Body of pancreas (tissue), 4 donors: ENCODE data around the gene SMPD3.

Source experiments
- CTCF ChIP-seq, 7 experiments: fragments of 450-650 bp in 4 of 7; fragments of 200-600 bp in 3 of 7; sonication (generic) in 3 of 7; IDR thresholded peaks; one replicate each; pipeline ENCODE4 v1.5.1; 2016 to 2019; ENCODE audit warnings: antibody characterized with exemption in 7 of 7
- POLR2A ChIP-seq, 3 donors: fragments of 450-650 bp; IDR thresholded peaks; one replicate each; pipeline ENCODE4 v1.6.1; 2016; ENCODE audit warnings: antibody characterized with exemption in 3 of 3, mild to moderate bottlenecking in 2 of 3

DNA sequence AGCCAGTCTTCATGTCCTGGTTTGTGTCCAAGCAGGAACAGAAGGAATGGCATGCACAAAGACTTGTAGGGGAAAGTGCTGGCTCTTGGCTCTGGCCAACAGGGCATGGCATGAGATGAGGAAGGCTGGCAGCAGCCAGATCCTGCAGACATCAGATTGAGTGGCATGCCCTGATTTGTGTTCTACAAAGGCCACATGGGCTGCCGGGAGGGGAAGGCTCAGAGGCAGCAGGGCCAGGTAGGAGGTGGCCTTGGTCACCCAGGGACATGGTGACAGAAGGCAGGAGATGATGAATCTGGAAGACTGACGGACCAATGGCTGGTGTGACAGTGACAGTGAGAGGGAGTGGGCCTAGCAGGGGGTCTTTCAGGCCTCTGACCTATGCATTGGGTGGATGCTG lies 33.7 kb downstream of the SMPD3 start:
- no peak for TF ChIP-seq CTCF (IDR thresholded peaks at IDR 0.05)
- no peak for TF ChIP-seq POLR2A (IDR thresholded peaks at IDR 0.05)
